Sigmoid colon (tissue), 7 donors: ENCODE data around the gene POGK. TPM values are rescaled to one million over a fixed set of nuclear protein-coding genes. Genes with fewer than 3 reads are reported as not detected.
"Not testable (repeated sequence)": the region's sequence is repeated elsewhere in the genome, so short reads cannot be mapped to it uniquely, and the experiment has no call there.

ENCODE experiments used
- DNase-seq: peaks from one replicate; pipeline ENCODE4 v3.0.0-alpha.2; 2019
- H3K27ac ChIP-seq, 4 donors: fragments of 200-600 bp; sonication (generic); one replicate each; pipeline ENCODE4 v1.5.1; 2016 to 2019; ENCODE audit warnings: mild to moderate bottlenecking in 1 of 4
- H3K27me3 ChIP-seq, 3 donors: fragments of 200-600 bp; sonication (generic); one replicate each; pipeline ENCODE4 v1.5.1; 2019; ENCODE audit warnings: mild to moderate bottlenecking in 1 of 3
- H3K36me3 ChIP-seq, 4 donors: fragments of 200-600 bp; sonication (generic); one replicate each; pipeline ENCODE4 v1.5.1; 2016 to 2019
- H3K4me1 ChIP-seq, 4 donors: fragments of 200-600 bp; sonication (generic); one replicate each; pipeline ENCODE4 v1.5.1; 2017 to 2019
- H3K4me3 ChIP-seq, 4 donors: fragments of 200-600 bp; sonication (generic); one replicate each; pipeline ENCODE4 v1.5.1; 2017 to 2019; ENCODE audit warnings: mild to moderate bottlenecking in 2 of 4, moderate library complexity in 1 of 4
- H3K9me3 ChIP-seq, 4 donors: fragments of 200-600 bp in 3 of 4; sonication (generic) in 3 of 4; one replicate each; pipeline versions ENCODE4 v1.5.1 to v1.6.1; 2013 to 2019
- EP300 ChIP-seq, 4 donors: sonication (generic); formaldehyde crosslinking; IDR thresholded peaks; one replicate each; pipeline ENCODE4 v1.6.1; 2017; ENCODE audit warnings: antibody characterized with exemption in 4 of 4
- POLR2A ChIP-seq, 2 donors: fragments of 450-650 bp; IDR thresholded peaks; one replicate each; pipeline ENCODE4 v1.6.1; 2016; ENCODE audit warnings: antibody characterized with exemption in 2 of 2, mild to moderate bottlenecking in 2 of 2, moderate library complexity in 2 of 2
- POLR2AphosphoS5 ChIP-seq, 4 donors: sonication (generic); formaldehyde crosslinking; IDR thresholded peaks; one replicate each; pipeline ENCODE4 v1.6.1; 2017; ENCODE audit warnings: antibody characterized with exemption in 4 of 4
- WGBS, 2 donors: extraction: QIAGEN DNeasy Blood & Tissue Kit; methylation state at CpG; one replicate each; pipeline ENCODE4 v1.1.7; 2013; 5-methylcytosine and 5-hydroxymethylcytosine counted together
- intact Hi-C: fragments of 100-400 bp; cut with DNase I; formaldehyde crosslinking; loops from one replicate; pipeline ENCODE4 v1.15.1; 2023
- polyA plus RNA-seq, 3 donors: library from polyadenylated mRNA; stranded (reverse); fragments of 200-250 nt; gene quantifications; one replicate each; pipeline ENCODE4 v1.2.3, GENCODE V29; 2013
- total RNA-seq, 4 donors: library from RNA; depleted of rRNA; stranded (reverse); fragments of >200 nt; gene quantifications; one replicate each; pipeline ENCODE4 v1.1.0, GENCODE V29; 2016
- TF ChIP-seq, protein P1 (sequence below), 4 experiments: fragments of 450-650 bp in 3 of 4; fragments of 200-600 bp in 1 of 4; IDR thresholded peaks; one replicate each; pipeline ENCODE4 v1.5.1; 2016 to 2019; ENCODE audit warnings: antibody characterized with exemption in 4 of 4, mild to moderate bottlenecking in 3 of 4, moderate library complexity in 2 of 4
- donor health status: healthy with polysubstance abuse.
- donor health status: Bipolar disorder and iron deficiency.
- donor health status: healthy.

POGK gene
- total and polyA plus RNA-seq, 7 donors: 6.6 to 23.5 (median 22.2) TPM

DNA sequence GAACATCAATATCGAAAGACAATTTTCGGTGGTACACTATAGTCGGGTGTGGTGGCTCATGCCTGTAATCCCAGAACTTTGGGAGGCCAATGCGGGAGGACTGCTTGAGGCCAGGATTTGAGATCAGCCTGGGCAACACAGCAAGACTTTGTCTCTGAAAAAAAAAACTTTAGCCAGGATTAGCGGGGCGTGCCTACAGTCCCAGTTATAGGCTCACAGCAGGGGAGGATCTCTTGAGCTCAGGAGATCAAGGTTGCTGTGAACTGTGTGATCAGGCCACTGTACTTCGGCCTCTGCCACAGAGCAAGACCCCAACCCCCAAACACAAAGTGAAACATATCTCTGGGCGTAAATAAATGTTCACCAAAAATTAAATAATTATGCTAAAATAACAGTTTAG lies 35.2 kb downstream of the POGK start:
- no peak for DNase-seq
- H3K27me3 ChIP-seq: no peaks in the 10 kb centered on the region
- WGBS, 2 donors: 90 to 91% methylated on average over 8 of the region's 8 CpGs
- no peaks in the 10 kb centered on the region for H3K36me3 ChIP-seq
- no peaks in the 10 kb centered on the region for H3K9me3 ChIP-seq
- peaks cover 0 to 50% (median 36%) of the 10 kb centered on the region in 4 donors for H3K4me1 ChIP-seq
- H3K27ac ChIP-seq: no peak overlapping the region
- TF ChIP-seq POLR2A (IDR thresholded peaks at IDR 0.05) (no peak), POLR2AphosphoS5 (IDR thresholded peaks at IDR 0.05) (no peak), EP300 (IDR thresholded peaks at IDR 0.05) (no peak)
- TF ChIP-seq, protein P1, sequence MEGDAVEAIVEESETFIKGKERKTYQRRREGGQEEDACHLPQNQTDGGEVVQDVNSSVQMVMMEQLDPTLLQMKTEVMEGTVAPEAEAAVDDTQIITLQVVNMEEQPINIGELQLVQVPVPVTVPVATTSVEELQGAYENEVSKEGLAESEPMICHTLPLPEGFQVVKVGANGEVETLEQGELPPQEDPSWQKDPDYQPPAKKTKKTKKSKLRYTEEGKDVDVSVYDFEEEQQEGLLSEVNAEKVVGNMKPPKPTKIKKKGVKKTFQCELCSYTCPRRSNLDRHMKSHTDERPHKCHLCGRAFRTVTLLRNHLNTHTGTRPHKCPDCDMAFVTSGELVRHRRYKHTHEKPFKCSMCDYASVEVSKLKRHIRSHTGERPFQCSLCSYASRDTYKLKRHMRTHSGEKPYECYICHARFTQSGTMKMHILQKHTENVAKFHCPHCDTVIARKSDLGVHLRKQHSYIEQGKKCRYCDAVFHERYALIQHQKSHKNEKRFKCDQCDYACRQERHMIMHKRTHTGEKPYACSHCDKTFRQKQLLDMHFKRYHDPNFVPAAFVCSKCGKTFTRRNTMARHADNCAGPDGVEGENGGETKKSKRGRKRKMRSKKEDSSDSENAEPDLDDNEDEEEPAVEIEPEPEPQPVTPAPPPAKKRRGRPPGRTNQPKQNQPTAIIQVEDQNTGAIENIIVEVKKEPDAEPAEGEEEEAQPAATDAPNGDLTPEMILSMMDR (IDR thresholded peaks at IDR 0.05): no peak
- intact Hi-C loops: loop anchor here (10.0 kb wide), 2 partner anchors 350 to 680 kb away; partner anchors contain the start of genes CREG1 and POU2F1
- H3K4me3 ChIP-seq: no peak overlapping the region

DNA sequence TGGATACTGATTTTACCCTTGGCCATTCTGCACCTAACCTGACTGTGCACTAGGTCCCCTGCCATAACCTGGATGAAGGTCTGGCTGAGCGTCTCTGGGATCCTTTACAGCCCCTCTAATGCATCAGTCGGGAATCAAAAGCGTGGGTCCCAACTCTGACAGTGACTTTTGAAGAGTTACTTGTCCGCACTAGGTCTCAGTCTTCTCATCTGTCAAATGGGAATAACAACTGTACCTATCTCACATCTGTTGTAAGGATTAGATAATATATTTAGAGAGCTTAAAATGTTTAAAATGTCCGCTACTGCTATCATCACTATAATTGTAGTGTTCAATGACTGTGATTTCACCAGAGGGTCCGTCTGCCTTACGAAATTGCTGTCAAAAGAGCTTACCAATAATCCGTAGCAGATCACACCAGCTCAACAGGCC lies 36.0 kb downstream of the POGK start:
- peak overlapping the region; percentile 88 to 97 (median 93) for H3K27ac ChIP-seq
- no peak for DNase-seq
- H3K27me3 ChIP-seq: no peaks in the 10 kb centered on the region
- no peaks in the 10 kb centered on the region for H3K9me3 ChIP-seq
- H3K4me3 ChIP-seq: peak overlapping the region; percentile 77 to 91 (median 80)
- H3K4me1 ChIP-seq: peaks cover 0 to 50% (median 36%) of the 10 kb centered on the region in 4 donors
- H3K36me3 ChIP-seq: no peaks in the 10 kb centered on the region
- TF ChIP-seq, protein P1 (IDR thresholded peaks at IDR 0.05): no peak
- no peak for TF ChIP-seq POLR2A (IDR thresholded peaks at IDR 0.05)
- no peak for TF ChIP-seq EP300 (IDR thresholded peaks at IDR 0.05)
- TF ChIP-seq POLR2AphosphoS5 (IDR thresholded peaks at IDR 0.05): no peak
- 38 to 42% methylated on average over 8 of the region's 8 CpGs for WGBS, 2 donors
- intact Hi-C loops: loop anchor here (10.0 kb wide), 2 partner anchors 349 to 679 kb away; partner anchors contain the start of genes CREG1 and POU2F1

DNA sequence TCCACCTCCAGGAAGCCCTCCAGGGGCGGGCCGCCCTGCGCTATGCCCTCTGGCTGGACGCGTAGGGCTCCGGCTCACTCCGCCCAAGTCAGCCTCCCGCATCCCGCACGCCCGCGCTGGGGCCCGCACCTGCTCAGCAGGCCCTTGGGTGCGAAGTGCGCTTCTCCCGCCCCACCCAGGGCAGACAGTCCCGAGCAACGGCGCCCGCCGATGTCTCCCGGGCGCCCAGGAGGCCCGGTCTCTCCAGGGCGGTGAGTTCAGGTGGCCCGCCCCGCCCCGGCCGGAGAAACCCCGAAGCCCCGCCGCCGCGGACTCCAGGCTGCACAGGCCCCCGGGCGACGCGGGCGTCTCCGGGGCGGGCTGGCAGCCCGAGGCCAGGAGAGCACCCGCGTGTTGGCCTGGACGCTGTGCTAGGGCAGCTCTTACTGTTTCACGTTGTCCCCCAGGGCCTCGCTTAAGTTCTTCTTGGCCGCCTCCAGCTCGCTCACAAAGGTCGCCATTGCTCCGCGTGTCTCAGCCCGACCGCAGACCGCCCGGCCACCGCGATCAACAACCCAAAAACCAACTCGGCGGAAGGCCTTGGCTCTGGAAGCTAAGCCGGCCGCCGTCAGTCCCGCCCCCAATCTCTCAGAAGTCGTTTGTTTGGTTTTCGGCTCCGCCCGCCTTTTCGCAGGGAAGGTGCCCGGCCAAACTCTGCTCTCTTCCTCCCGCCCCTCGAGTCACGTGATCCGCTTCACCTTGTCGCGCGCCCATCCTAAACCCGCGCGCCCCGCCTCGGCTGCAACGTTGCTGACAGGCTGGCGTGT lies 36.7 kb downstream of the POGK start, which contains the start of gene TADA1:
Gene TADA1 (minus strand): TSS at position 531 of the 806 bp plus-strand sequence. CDS start 31 bp downstream, at position 500.
- H3K4me1 ChIP-seq: peaks cover 0 to 50% (median 36%) of the 10 kb centered on the region in 4 donors
- peak; percentile 99 for DNase-seq
- H3K27me3 ChIP-seq: no peaks in the 10 kb centered on the region
- no peaks in the 10 kb centered on the region for H3K36me3 ChIP-seq
- TF ChIP-seq, protein P1 (IDR thresholded peaks at IDR 0.05): no peak
- TF ChIP-seq POLR2AphosphoS5 (IDR thresholded peaks at IDR 0.05) (peak; percentile 76 to 94 (median 80)), POLR2A (IDR thresholded peaks at IDR 0.05) (peak in 1 of 2 donors; percentile 40), EP300 (IDR thresholded peaks at IDR 0.05) (no peak)
- H3K9me3 ChIP-seq: no peaks in the 10 kb centered on the region
- peak within 1 kb of the TSS; percentile 77 to 91 (median 80) for H3K4me3 ChIP-seq
- H3K27ac ChIP-seq: peak within 1 kb of the TSS; percentile 88 to 97 (median 93)
- intact Hi-C loops: loop anchor here (1.0 to 10.0 kb wide), 3 partner anchors 37 to 679 kb away; partner anchors contain the start of genes CREG1, POGK and POU2F1
- 0% methylated on average over 84 of the region's 84 CpGs for WGBS, 2 donors

DNA sequence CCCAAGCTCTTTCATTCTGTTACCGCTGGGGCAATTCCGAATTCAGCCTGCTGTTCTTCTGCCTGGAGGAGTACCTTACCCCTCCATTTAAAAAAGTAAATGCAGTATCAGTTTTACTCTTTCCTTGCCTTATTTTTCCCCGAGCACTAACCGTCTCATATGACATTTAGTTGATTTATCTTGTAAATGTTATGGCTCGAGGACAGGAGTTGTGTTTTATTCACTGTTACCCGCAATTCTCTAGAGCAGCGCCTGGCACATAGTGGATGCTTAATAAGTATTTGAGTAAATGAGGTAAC lies 37.2 kb downstream of the POGK start:
- no peak for TF ChIP-seq POLR2A (IDR thresholded peaks at IDR 0.05)
- TF ChIP-seq, protein P1 (IDR thresholded peaks at IDR 0.05): peak in 2 of 4 experiments; percentile 26 to 44
- no peak for TF ChIP-seq POLR2AphosphoS5 (IDR thresholded peaks at IDR 0.05)
- TF ChIP-seq EP300 (IDR thresholded peaks at IDR 0.05): no peak
- Histone ChIP-seq H3K4me3 (peak overlapping the region; percentile 1 to 91 (median 78)), H3K27ac (peak overlapping the region; percentile 30 to 96 (median 89)), H3K9me3 (no peaks in the 10 kb centered on the region), H3K36me3 (no peaks in the 10 kb centered on the region), H3K4me1 (peaks cover 0 to 44% (median 34%) of the 10 kb centered on the region in 4 donors), H3K27me3 (no peaks in the 10 kb centered on the region)
- WGBS, 2 donors: 0 to 2% methylated on average over 7 of the region's 7 CpGs
- DNase-seq: no peak
- intact Hi-C loops: loop anchor here (1.0 to 10.0 kb wide), 3 partner anchors 37 to 678 kb away; partner anchors contain the start of genes CREG1, POGK and POU2F1

DNA sequence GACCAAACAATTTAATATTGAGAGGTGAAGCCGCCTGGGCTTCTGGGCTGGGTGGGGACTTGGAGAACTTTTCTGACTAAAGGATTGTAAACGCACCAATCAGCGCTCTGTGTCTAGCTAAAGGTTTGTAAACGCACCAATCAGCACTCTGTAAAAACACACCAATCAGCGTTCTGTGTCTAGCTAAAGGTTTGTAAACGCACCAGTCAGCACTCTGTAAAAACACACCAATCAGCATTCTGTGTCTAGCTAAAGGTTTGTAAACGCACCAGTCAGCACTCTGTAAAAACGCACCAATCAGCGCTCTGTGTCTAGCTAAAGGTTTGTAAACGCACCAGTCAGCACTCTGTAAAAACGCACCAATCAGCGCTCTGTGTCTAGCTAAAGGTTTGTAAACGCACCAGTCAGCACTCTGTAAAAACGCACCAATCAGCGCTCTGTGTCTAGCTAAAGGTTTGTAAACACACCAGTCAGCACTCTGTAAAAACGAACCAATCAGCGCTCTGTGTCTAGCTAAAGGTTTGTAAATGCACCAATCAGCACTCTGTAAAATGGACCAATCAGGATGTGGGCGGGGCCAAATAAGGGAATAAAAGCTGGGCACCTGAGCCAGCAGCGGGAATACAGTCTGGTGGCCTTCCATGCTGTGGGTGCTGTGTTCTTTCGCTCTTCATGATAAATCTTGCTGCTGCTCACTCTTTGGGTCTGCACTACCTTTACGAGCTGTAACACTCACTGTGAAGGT lies 39.1 kb downstream of the POGK start:
- not testable (repeated sequence) for H3K27me3 ChIP-seq, H3K27ac ChIP-seq, H3K4me3 ChIP-seq, DNase-seq, H3K9me3 ChIP-seq, H3K36me3 ChIP-seq
- intact Hi-C loops: loop anchor here (10.0 kb wide), 2 partner anchors 346 to 676 kb away; partner anchors contain the start of genes CREG1 and POU2F1
- H3K4me1 ChIP-seq: peaks cover 0 to 27% (median 25%) of the 10 kb centered on the region in 4 donors
- 97% methylated on average over 19 of the region's 21 CpGs for WGBS, 2 donors
